ENCODE data around the gene PLXNA4. TPM values are rescaled to one million over a fixed set of nuclear protein-coding genes. Genes with fewer than 3 reads are reported as not detected.

PLXNA4 gene
- total and polyA plus RNA-seq, 7 experiments from 2014 or later: 0.05 to 31.6 (median 1.1) TPM

DNA sequence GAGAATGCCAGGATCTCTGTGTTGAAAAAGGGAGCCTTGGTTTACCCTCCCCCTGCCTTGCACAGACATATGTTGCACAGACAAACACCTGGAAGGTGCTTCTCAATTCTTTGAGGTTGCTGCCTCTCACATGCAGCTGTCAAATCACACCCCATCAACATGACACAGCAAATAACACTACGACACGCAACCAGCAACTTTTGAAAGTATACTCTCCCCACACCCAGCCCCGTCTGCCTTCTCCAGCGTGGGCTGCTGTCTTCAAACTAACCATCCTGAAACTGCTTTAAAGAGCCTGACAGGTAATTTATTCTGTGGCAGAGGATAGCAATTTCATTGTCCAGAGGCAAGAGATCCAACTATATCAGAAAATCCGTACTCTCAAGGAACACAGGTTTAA, 136.1 kb downstream of the PLXNA4 start:
- intact Hi-C loops (cut with micrococcal nuclease): no loop called here
- Histone ChIP-seq H3K4me1 (ENCODE audit: control insufficient read depth in 2 of 2, insufficient read depth in 2 of 2, low read length in 2 of 2) (peaks cover 20 to 54% of the 10 kb centered on the region in 2 donors), H3K4me3 (ENCODE audit: low read length) (no peak overlapping the region), H3K9me3 (ENCODE audit: control insufficient read depth in 2 of 3, low read length in 3 of 3) (no peaks in the 10 kb centered on the region), H3K27ac (ENCODE audit: low read depth, low read length) (no peak overlapping the region), H3K27me3 (ENCODE audit: control insufficient read depth in 2 of 2, insufficient read depth in 2 of 2, low read length in 2 of 2) (no peaks in the 10 kb centered on the region), H3K36me3 (ENCODE audit: control insufficient read depth in 2 of 3, insufficient read depth in 3 of 3, low read length in 3 of 3) (no peaks in the 10 kb centered on the region)
- Mint-ChIP-seq H3K4me1 (peaks cover 42 to 90% (median 71%) of the 10 kb centered on the region in 7 donors), H3K27ac (peak overlapping the region in 5 of 9 donors; percentile 27 to 67 (median 43)), H3K4me3 (peak overlapping the region in 8 of 10 donors; percentile 5 to 62 (median 23)), H3K27me3 (peaks cover 0 to 3% (median 0%) of the 10 kb centered on the region in 5 donors), H3K36me3 (peaks cover 0 to 46% (median 0%) of the 10 kb centered on the region in 5 donors), H3K9me3 (peaks cover 0 to 4% (median 0%) of the 10 kb centered on the region in 11 donors)
- ATAC-seq (no peak), DNase-seq (no peak)
- CTCF ChIA-PET: interaction anchor here (1.0 kb wide), 1 partner anchor 37 kb away, joined by 3 read pairs; no protein-coding TSS in a partner anchor
- POLR2A ChIA-PET: interaction anchor here (1.0 to 1.9 kb wide), 3 partner anchors 9 to 21 kb away, joined by 3 to 4 read pairs (median 4); no protein-coding TSS in a partner anchor

DNA sequence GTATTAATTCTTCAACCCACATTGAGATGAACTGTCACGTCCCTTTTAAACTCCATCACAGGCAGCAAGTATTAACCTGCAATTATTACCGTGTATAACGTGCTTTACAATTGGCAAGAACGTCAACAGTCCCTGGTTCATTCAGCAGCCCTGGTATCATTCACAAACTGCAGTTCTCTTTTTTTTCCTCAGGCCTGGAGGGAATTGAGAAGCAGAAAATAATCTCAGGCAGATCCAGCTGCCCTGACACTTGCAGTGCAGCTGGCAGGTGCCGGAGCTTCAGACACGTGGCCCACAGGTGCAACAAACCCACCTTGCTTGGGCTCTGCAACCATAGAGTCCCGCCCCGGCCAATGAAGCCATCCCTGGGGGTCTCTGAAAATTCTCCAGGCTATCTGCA, 137.3 kb downstream of the PLXNA4 start:
- peak overlapping the region in 2 of 10 donors; percentile 26 to 62 for H3K4me3 Mint-ChIP-seq
- CTCF ChIA-PET: interaction anchor here (0.6 to 2.5 kb wide), 3 partner anchors 47 to 434 kb away, joined by 3 to 7 read pairs (median 3); no protein-coding TSS in a partner anchor

DNA sequence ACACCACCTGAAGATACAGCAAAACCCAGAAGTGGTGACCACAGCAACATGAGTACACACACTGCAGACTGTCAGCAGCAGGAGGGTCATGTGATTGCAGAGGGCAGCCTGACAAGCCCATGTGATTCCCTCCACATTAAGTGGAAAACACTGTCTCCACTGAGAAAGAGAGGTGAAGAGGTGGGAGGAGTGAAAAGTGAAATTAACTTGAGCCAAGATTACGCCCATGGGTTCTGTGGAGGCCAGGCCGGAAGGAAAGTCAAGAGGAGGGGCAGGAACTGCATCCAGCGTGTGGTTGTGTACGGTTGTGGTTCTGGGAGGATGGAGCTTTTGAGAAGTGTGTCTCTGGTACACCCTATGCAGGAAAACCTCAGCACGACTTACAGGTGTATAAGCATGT, 138.5 kb downstream of the PLXNA4 start:
- Histone ChIP-seq H3K4me3 (ENCODE audit: low read length) (peak overlapping the region; percentile 19), H3K4me1 (ENCODE audit: control insufficient read depth in 2 of 2, insufficient read depth in 2 of 2, low read length in 2 of 2) (peaks cover 36 to 78% of the 10 kb centered on the region in 2 donors), H3K27me3 (ENCODE audit: control insufficient read depth in 2 of 2, insufficient read depth in 2 of 2, low read length in 2 of 2) (no peaks in the 10 kb centered on the region), H3K9me3 (ENCODE audit: control insufficient read depth in 2 of 3, low read length in 3 of 3) (no peaks in the 10 kb centered on the region), H3K27ac (ENCODE audit: low read depth, low read length) (peak overlapping the region; percentile 14), H3K36me3 (ENCODE audit: control insufficient read depth in 2 of 3, insufficient read depth in 3 of 3, low read length in 3 of 3) (no peaks in the 10 kb centered on the region)
- DNase-seq (peak in 7 of 9 donors; percentile 25 to 60 (median 51)), ATAC-seq (peak; percentile 58)
- Mint-ChIP-seq H3K27me3 (peaks cover 0 to 3% (median 0%) of the 10 kb centered on the region in 5 donors), H3K4me3 (peak overlapping the region; percentile 12 to 83 (median 68)), H3K27ac (peak overlapping the region; percentile 17 to 85 (median 71)), H3K36me3 (peaks cover 0 to 41% (median 0%) of the 10 kb centered on the region in 5 donors), H3K4me1 (peaks cover 51 to 94% (median 81%) of the 10 kb centered on the region in 7 donors), H3K9me3 (peaks cover 0 to 2% (median 0%) of the 10 kb centered on the region in 11 donors)
- POLR2A ChIA-PET: interaction anchor here (0.6 to 2.0 kb wide), 7 partner anchors 9 to 29 kb away, joined by 3 to 7 read pairs (median 3); no protein-coding TSS in a partner anchor
- CTCF ChIA-PET: interaction anchor here (2.5 kb wide), 1 partner anchor 143 kb away, joined by 7 read pairs; no protein-coding TSS in a partner anchor
- intact Hi-C loops (cut with micrococcal nuclease): loop anchor here (1.0 to 10.0 kb wide), 7 partner anchors 13 to 1203 kb away; partner anchors contain the start of gene CHCHD3 (in 1 of the 2)

More for the DNA sequence above, 137.3 kb downstream of the PLXNA4 start:
- no peaks in the 10 kb centered on the region for H3K9me3 ChIP-seq (ENCODE audit: control insufficient read depth in 2 of 3, low read length in 3 of 3)
- no peak overlapping the region for H3K27ac ChIP-seq (ENCODE audit: low read depth, low read length)
- DNase-seq (no peak), ATAC-seq (no peak)
- H3K36me3 ChIP-seq (ENCODE audit: control insufficient read depth in 2 of 3, insufficient read depth in 3 of 3, low read length in 3 of 3): no peaks in the 10 kb centered on the region
- H3K4me3 ChIP-seq (ENCODE audit: low read length): no peak overlapping the region
- peaks cover 0 to 4% (median 0%) of the 10 kb centered on the region in 11 donors for H3K9me3 Mint-ChIP-seq
- POLR2A ChIA-PET: interaction anchor here (1.9 to 2.0 kb wide), 2 partner anchors 10 kb away, joined by 7 read pairs; no protein-coding TSS in a partner anchor
- no peaks in the 10 kb centered on the region for H3K27me3 ChIP-seq (ENCODE audit: control insufficient read depth in 2 of 2, insufficient read depth in 2 of 2, low read length in 2 of 2)
- peaks cover 0 to 3% (median 0%) of the 10 kb centered on the region in 5 donors for H3K27me3 Mint-ChIP-seq
- H3K4me1 ChIP-seq (ENCODE audit: control insufficient read depth in 2 of 2, insufficient read depth in 2 of 2, low read length in 2 of 2): peaks cover 24 to 66% of the 10 kb centered on the region in 2 donors
- peaks cover 50 to 94% (median 77%) of the 10 kb centered on the region in 7 donors for H3K4me1 Mint-ChIP-seq
- H3K36me3 Mint-ChIP-seq: peaks cover 0 to 50% (median 0%) of the 10 kb centered on the region in 5 donors
- intact Hi-C loops (cut with micrococcal nuclease): loop anchor here (1.0 to 10.0 kb wide), 7 partner anchors 11 to 1204 kb away; partner anchors contain the start of gene CHCHD3 (in 1 of the 2)
- peak overlapping the region in 1 of 9 donors; percentile 37 for H3K27ac Mint-ChIP-seq

DNA sequence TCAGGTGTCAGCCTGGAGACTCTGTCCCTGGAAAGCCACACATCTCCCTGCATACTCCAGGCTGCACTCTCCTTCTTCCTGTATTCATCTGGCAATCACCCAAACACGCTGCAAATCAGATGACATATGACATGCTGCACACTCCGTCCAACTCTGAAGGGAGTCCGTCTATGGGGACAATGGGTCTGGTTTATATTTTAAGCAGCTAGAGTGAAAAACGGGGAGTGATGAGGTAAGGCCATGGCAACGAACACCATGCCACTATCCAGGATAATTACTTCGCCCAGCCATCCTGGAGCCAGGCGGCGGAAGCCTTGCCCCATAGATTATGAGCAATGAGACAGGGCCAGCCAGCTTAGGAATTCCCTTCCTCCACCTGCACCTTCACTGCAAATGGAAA, 140.1 kb downstream of the PLXNA4 start:
- H3K9me3 ChIP-seq (ENCODE audit: control insufficient read depth in 2 of 3, low read length in 3 of 3): no peaks in the 10 kb centered on the region
- Mint-ChIP-seq H3K4me1 (peaks cover 63 to 98% (median 94%) of the 10 kb centered on the region in 7 donors), H3K36me3 (peaks cover 0 to 38% (median 0%) of the 10 kb centered on the region in 5 donors), H3K27ac (peak overlapping the region in 8 of 9 donors; percentile 16 to 97 (median 80)), H3K9me3 (peaks cover 0 to 2% (median 0%) of the 10 kb centered on the region in 11 donors), H3K27me3 (no peaks in the 10 kb centered on the region), H3K4me3 (peak overlapping the region in 9 of 10 donors; percentile 4 to 83 (median 51))
- intact Hi-C loops (cut with micrococcal nuclease): loop anchor here (5.0 to 10.0 kb wide), 3 partner anchors 36 to 1201 kb away; partner anchors contain the start of gene CHCHD3 (in 1 of the 2)
- no peaks in the 10 kb centered on the region for H3K27me3 ChIP-seq (ENCODE audit: control insufficient read depth in 2 of 2, insufficient read depth in 2 of 2, low read length in 2 of 2)
- H3K36me3 ChIP-seq (ENCODE audit: control insufficient read depth in 2 of 3, insufficient read depth in 3 of 3, low read length in 3 of 3): no peaks in the 10 kb centered on the region
- no peak overlapping the region for H3K27ac ChIP-seq (ENCODE audit: low read depth, low read length)
- ATAC-seq (no peak), DNase-seq (no peak)
- ChIA-PET POLR2A (no interaction called here), CTCF (interaction anchor here (0.7 kb wide), 1 partner anchor 44 kb away, joined by 3 read pairs; no protein-coding TSS in a partner anchor)
- H3K4me3 ChIP-seq (ENCODE audit: low read length): no peak overlapping the region
- H3K4me1 ChIP-seq (ENCODE audit: control insufficient read depth in 2 of 2, insufficient read depth in 2 of 2, low read length in 2 of 2): peaks cover 51 to 94% of the 10 kb centered on the region in 2 donors

DNA sequence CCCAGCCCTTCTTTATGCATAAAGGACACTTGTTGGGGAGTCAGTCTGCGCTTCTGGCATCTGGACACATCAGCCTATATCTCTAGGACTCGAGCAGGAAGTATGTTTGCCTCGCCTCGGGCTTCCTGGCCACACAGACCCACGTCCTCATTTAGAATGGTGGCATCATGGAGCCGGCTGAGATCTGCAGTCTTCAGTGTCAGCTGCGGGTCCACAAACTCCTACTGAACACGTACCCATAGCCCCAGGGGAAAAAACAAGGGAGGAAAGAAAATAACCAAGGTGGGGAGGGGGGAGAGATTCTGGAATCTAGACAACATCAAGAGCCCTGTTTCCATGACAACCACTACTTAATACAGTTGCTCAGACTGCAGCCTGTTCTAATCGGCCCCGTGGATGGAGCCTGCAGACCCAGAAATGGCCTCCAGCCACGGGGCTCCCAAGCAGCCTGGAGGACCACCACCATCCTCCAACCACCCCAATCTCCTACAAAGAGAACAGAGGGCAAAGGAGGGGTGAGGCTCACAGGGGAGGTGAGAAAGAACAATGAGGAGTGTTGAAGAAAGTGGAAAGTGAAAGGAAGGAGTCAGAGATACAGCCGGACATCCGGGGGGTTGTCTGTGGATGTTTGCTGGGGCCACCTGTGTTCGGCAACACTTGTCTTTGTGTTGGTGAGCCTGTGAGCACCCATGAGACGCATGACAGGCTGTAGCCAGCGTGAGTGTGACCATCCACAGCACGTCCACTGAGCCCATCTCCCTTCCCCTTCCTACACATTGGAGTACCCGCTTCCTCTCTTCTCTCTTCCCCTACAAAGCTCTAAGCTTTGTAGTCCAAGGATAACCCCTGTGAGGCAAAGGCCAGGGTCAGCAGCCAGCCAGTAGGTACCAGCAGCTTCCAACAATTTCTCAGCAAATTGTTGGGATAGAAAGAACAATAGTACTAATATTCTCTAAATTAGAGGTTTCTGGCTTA, 141.0 kb downstream of the PLXNA4 start:
- Mint-ChIP-seq H3K9me3 (peaks cover 0 to 7% (median 0%) of the 10 kb centered on the region in 11 donors), H3K4me3 (peak overlapping the region; percentile 51 to 83 (median 70)), H3K4me1 (peaks cover 66 to 100% (median 98%) of the 10 kb centered on the region in 7 donors), H3K36me3 (peaks cover 0 to 42% (median 0%) of the 10 kb centered on the region in 5 donors), H3K27me3 (no peaks in the 10 kb centered on the region), H3K27ac (peak overlapping the region; percentile 45 to 97 (median 81))
- intact Hi-C loops (cut with micrococcal nuclease): loop anchor here (5.0 to 10.0 kb wide), 3 partner anchors 37 to 1201 kb away; partner anchors contain the start of gene CHCHD3 (in 1 of the 2)
- peak overlapping the region; percentile 4 for H3K27ac ChIP-seq (ENCODE audit: low read depth, low read length)
- H3K4me3 ChIP-seq (ENCODE audit: low read length): no peak overlapping the region
- no peaks in the 10 kb centered on the region for H3K27me3 ChIP-seq (ENCODE audit: control insufficient read depth in 2 of 2, insufficient read depth in 2 of 2, low read length in 2 of 2)
- no peaks in the 10 kb centered on the region for H3K36me3 ChIP-seq (ENCODE audit: control insufficient read depth in 2 of 3, insufficient read depth in 3 of 3, low read length in 3 of 3)
- DNase-seq (peak in 5 of 9 donors; percentile 5 to 37 (median 17)), ATAC-seq (no peak)
- POLR2A ChIA-PET: no interaction called here
- H3K4me1 ChIP-seq (ENCODE audit: control insufficient read depth in 2 of 2, insufficient read depth in 2 of 2, low read length in 2 of 2): peaks cover 59 to 98% of the 10 kb centered on the region in 2 donors
- no peaks in the 10 kb centered on the region for H3K9me3 ChIP-seq (ENCODE audit: control insufficient read depth in 2 of 3, low read length in 3 of 3)
- CTCF ChIA-PET: no interaction called here

DNA sequence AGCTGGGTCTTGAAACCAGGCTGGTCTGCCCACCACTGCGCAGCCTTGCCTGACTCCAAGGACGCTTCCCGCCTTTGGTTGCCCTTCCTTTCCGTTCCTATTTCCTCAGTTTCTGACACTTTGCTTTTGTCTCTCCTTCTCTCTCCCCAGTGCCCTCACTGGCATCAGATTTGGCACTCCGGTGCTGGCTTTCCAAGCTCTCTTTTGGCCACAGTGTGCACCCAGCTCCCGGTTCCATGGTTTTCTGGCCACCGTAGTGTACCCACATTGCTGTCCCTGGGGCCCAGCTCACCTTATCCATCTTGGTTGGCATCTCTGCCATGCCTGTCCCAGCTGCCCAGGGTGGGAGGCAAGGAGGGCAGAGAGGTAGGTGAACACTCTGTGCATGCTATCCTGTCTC, 142.2 kb downstream of the PLXNA4 start:
- H3K36me3 Mint-ChIP-seq: peaks cover 0 to 41% (median 0%) of the 10 kb centered on the region in 5 donors
- Histone ChIP-seq H3K36me3 (ENCODE audit: control insufficient read depth in 2 of 3, insufficient read depth in 3 of 3, low read length in 3 of 3) (no peaks in the 10 kb centered on the region), H3K27ac (ENCODE audit: low read depth, low read length) (no peak overlapping the region), H3K9me3 (ENCODE audit: control insufficient read depth in 2 of 3, low read length in 3 of 3) (no peaks in the 10 kb centered on the region), H3K4me3 (ENCODE audit: low read length) (no peak overlapping the region), H3K4me1 (ENCODE audit: control insufficient read depth in 2 of 2, insufficient read depth in 2 of 2, low read length in 2 of 2) (peaks cover 67 to 96% of the 10 kb centered on the region in 2 donors), H3K27me3 (ENCODE audit: control insufficient read depth in 2 of 2, insufficient read depth in 2 of 2, low read length in 2 of 2) (no peaks in the 10 kb centered on the region)
- H3K9me3 Mint-ChIP-seq: peaks cover 0 to 11% (median 0%) of the 10 kb centered on the region in 11 donors
- H3K4me1 Mint-ChIP-seq: peaks cover 68 to 98% (median 97%) of the 10 kb centered on the region in 7 donors
- DNase-seq: no peak
- peak overlapping the region in 8 of 9 donors; percentile 61 to 97 (median 82) for H3K27ac Mint-ChIP-seq
- ATAC-seq: no peak
- H3K27me3 Mint-ChIP-seq: no peaks in the 10 kb centered on the region
- ChIA-PET CTCF (interaction anchor here (0.7 to 0.8 kb wide), 2 partner anchors 11 to 28 kb away, joined by 3 read pairs; no protein-coding TSS in a partner anchor), POLR2A (no interaction called here)
- H3K4me3 Mint-ChIP-seq: peak overlapping the region in 9 of 10 donors; percentile 9 to 83 (median 47)
- intact Hi-C loops (cut with micrococcal nuclease): loop anchor here in 1 of 2 donors (10.0 kb wide), 1 partner anchor 1199 kb away; no protein-coding TSS in a partner anchor

Data from naive thymus-derived CD4-positive, alpha-beta T cell (primary cell).